Measurements from ENCODE around the gene ACSS3. TPM values are rescaled to one million over a fixed set of nuclear protein-coding genes. Genes with fewer than 3 reads are reported as not detected.
"Not testable (repeated sequence)": the region's sequence is repeated elsewhere in the genome, so short reads cannot be mapped to it uniquely, and the experiment has no call there.

Gene ACSS3
- total and polyA plus RNA-seq, 2 of the 8 experiments (the other 6 are each of a cell fraction or from before 2014, with no cell fraction given): 14.4 to 24.0 TPM

- H2BK5ac ChIP-seq (ENCODE audit: low read depth, low read length); H2AFZ ChIP-seq (ENCODE audit: low read length); H4K91ac ChIP-seq (replicated peaks; ENCODE audit: insufficient read length, low read length); H2BK20ac ChIP-seq (ENCODE audit: low read length); H3K23ac ChIP-seq (ENCODE audit: insufficient read length); H2BK12ac ChIP-seq (ENCODE audit: low read depth, low read length); CTCF ChIA-PET (ENCODE audit: partially characterized antibody); H3K4me3 ChIP-seq (ENCODE audit: extremely low read depth in 1 of 4, insufficient read depth in 2 of 4, low read depth in 3 of 4, low read length in 4 of 4); H3K18ac ChIP-seq (ENCODE audit: extremely low read depth, low read length); H3K27me3 ChIP-seq (replicated peaks in 1 of 4; ENCODE audit: control insufficient read depth in 3 of 4, extremely low read depth in 1 of 4, insufficient read depth in 3 of 4, low read length in 3 of 4); H2BK120ac ChIP-seq (replicated peaks; ENCODE audit: low read depth, low read length); H3K79me1 ChIP-seq (ENCODE audit: low read depth, low read length); H3K9me3 ChIP-seq (ENCODE audit: insufficient read depth in 2 of 2, low read depth in 1 of 2, low read length in 1 of 2); H3K27ac ChIP-seq (ENCODE audit: low read depth, low read length); DNase-seq (ENCODE audit: low read depth in 1 of 2, low spot score in 2 of 2); H3K36me3 ChIP-seq (ENCODE audit: control insufficient read depth in 2 of 4, insufficient read depth in 4 of 4, low read length in 3 of 4); H2BK15ac ChIP-seq (ENCODE audit: low read length); H3K23me2 ChIP-seq (ENCODE audit: low read depth, low read length); H3K9ac ChIP-seq (replicated peaks in 1 of 4; ENCODE audit: extremely low read depth in 1 of 4, low read depth in 3 of 4, low read length in 3 of 4); H4K8ac ChIP-seq (ENCODE audit: extremely low read depth, insufficient read depth, low read length); H3K56ac ChIP-seq (replicated peaks; ENCODE audit: insufficient read length, low read depth, low read length); H3K14ac ChIP-seq (ENCODE audit: insufficient read length); H4K5ac ChIP-seq (ENCODE audit: insufficient read length, low read depth, low read length); H2AK5ac ChIP-seq (ENCODE audit: low read depth, low read length); H3K4ac ChIP-seq (replicated peaks; ENCODE audit: insufficient read length, low read depth, low read length); H4K20me1 ChIP-seq (replicated peaks in 1 of 2; ENCODE audit: control insufficient read depth in 1 of 2, insufficient read depth in 2 of 2, low read length in 2 of 2); H3K79me2 ChIP-seq (ENCODE audit: control insufficient read depth in 1 of 2, insufficient read depth in 2 of 2, low read length in 2 of 2): not testable (repeated sequence)
- POLR2A ChIA-PET (ENCODE audit: partially characterized antibody): interaction anchor here (0.7 kb wide), 1 partner anchor 17 kb away, joined by 3 read pairs; no protein-coding TSS in a partner anchor
- Histone ChIP-seq H3K4me1 (replicated peaks in 1 of 4; ENCODE audit: control insufficient read depth in 3 of 4, insufficient read depth in 4 of 4, low read length in 3 of 4) (peaks cover 2 to 23% (median 18%) of the 10 kb centered on the region in 4 experiments; a peak in 6 of 7 replicates), H3K4me2 (ENCODE audit: insufficient read depth in 1 of 2, low read depth in 2 of 2, low read length in 2 of 2) (peak overlapping the region in 1 of 2 experiments; percentile 16; a peak in 1 of 4 replicates)
- WGBS, 2 experiments (ENCODE audit: extremely low coverage in 1 of 2, insufficient coverage in 1 of 2, insufficient read length in 1 of 2, insufficient replicate concordance in 2 of 2, low coverage in 1 of 2, low lambda C conversion rate in 2 of 2, missing lambda C conversion rate in 1 of 2): 65% methylated on average over 2 of the region's 2 CpGs; no CpG with 5 or more reads in 1 of the 2 experiments
- TF ChIP-seq SRF (IDR thresholded peaks at IDR 0.05; ENCODE audit: low read depth, low read length) (peak; percentile 60; the same call in 1 of the 2 replicates), YY1 (IDR thresholded peaks at IDR 0.05; ENCODE audit: low read depth, low read length) (0 out of 2 replicates have a peak, but pooled peaks have one; percentile 18)
- peak; percentile 88 for FAIRE-seq
Observed at GRCh38 chr12:81209772-81210225, 131.9 kb downstream of the ACSS3 start.

All from H1 (cell line).